HG03354 (cell line): Measurements from ENCODE around the gene FAM227B.
A peak's percentile ranks its signal among the peaks of the same experiment; 100 is the strongest.
"Not testable (repeated sequence)": the region's sequence is repeated elsewhere in the genome, so short reads cannot be mapped to it uniquely, and the experiment has no call there.

Experiments used
- ATAC-seq: cut with Tn5 transposase; IDR thresholded peaks from one replicate; pipeline ENCODE4 v1.9.1; 2021; ENCODE audit warnings: mild to moderate bottlenecking; ENCODE audit not compliant: unreplicated experiment, poor library complexity, severe bottlenecking

FAM227B gene

GRCh38 chr15:49406352-49407118 lies 214.1 kb downstream of the FAM227B start:
- no peak for ATAC-seq

GRCh38 chr15:49402515-49403296 lies 217.9 kb downstream of the FAM227B start:
- not testable (repeated sequence) for ATAC-seq

GRCh38 chr15:49387471-49387870 lies 233.1 kb downstream of the FAM227B start:
- ATAC-seq, result peak; percentile 50

GRCh38 chr15:49383266-49383665 lies 237.4 kb downstream of the FAM227B start:
- no peak for ATAC-seq

- ATAC-seq, result no peak
These were observed 238.2 kb downstream of the FAM227B start for GRCh38 chr15:49382394-49382793.

- no peak for ATAC-seq
These were observed 239.7 kb downstream of the FAM227B start for GRCh38 chr15:49380912-49381311.

GRCh38 chr15:49379996-49380395 lies 240.6 kb downstream of the FAM227B start:
- ATAC-seq, result no peak

GRCh38 chr15:49372366-49372765 lies 248.3 kb downstream of the FAM227B start:
- no peak for ATAC-seq

GRCh38 chr15:49370782-49371181 lies 249.8 kb downstream of the FAM227B start:
- no peak for ATAC-seq

GRCh38 chr15:49366496-49366895 lies 254.1 kb downstream of the FAM227B start:
- no peak for ATAC-seq

- ATAC-seq, result no peak
These were observed 259.2 kb downstream of the FAM227B start for GRCh38 chr15:49361370-49361769.

GRCh38 chr15:49354439-49354838 lies 266.2 kb downstream of the FAM227B start:
- ATAC-seq, result not testable (repeated sequence)

- ATAC-seq, result no peak
These were observed 277.1 kb downstream of the FAM227B start for GRCh38 chr15:49343546-49343945.

GRCh38 chr15:49339656-49340055 lies 281.0 kb downstream of the FAM227B start:
- ATAC-seq, result no peak

- no peak for ATAC-seq
These were observed 288.7 kb downstream of the FAM227B start for GRCh38 chr15:49331951-49332350.

GRCh38 chr15:49331442-49331841 lies 289.2 kb downstream of the FAM227B start:
- ATAC-seq, result no peak

- no peak for ATAC-seq
These were observed 290.5 kb downstream of the FAM227B start for GRCh38 chr15:49330166-49330565.

- no peak for ATAC-seq
These were observed 291.7 kb downstream of the FAM227B start for GRCh38 chr15:49328941-49329340.

GRCh38 chr15:49327927-49328326 lies 292.7 kb downstream of the FAM227B start:
- ATAC-seq, result no peak

- ATAC-seq, result no peak
These were observed 297.4 kb downstream of the FAM227B start for GRCh38 chr15:49323207-49323606.

- no peak for ATAC-seq
These were observed 300.3 kb downstream of the FAM227B start for GRCh38 chr15:49320351-49320750.
